HG02678 (cell line): ENCODE results near the gene ZGPAT.
"Not testable (repeated sequence)": the region's sequence is repeated elsewhere in the genome, so short reads cannot be mapped to it uniquely, and the experiment has no call there.

Experiments used
- ATAC-seq: cut with Tn5 transposase; IDR thresholded peaks from one replicate; pipeline ENCODE4 v1.9.1; 2021; ENCODE audit warnings: mild to moderate bottlenecking, moderate library complexity; ENCODE audit not compliant: unreplicated experiment

Gene ZGPAT, protein sequence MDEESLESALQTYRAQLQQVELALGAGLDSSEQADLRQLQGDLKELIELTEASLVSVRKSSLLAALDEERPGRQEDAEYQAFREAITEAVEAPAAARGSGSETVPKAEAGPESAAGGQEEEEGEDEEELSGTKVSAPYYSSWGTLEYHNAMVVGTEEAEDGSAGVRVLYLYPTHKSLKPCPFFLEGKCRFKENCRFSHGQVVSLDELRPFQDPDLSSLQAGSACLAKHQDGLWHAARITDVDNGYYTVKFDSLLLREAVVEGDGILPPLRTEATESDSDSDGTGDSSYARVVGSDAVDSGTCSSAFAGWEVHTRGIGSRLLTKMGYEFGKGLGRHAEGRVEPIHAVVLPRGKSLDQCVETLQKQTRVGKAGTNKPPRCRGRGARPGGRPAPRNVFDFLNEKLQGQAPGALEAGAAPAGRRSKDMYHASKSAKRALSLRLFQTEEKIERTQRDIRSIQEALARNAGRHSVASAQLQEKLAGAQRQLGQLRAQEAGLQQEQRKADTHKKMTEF

DNA sequence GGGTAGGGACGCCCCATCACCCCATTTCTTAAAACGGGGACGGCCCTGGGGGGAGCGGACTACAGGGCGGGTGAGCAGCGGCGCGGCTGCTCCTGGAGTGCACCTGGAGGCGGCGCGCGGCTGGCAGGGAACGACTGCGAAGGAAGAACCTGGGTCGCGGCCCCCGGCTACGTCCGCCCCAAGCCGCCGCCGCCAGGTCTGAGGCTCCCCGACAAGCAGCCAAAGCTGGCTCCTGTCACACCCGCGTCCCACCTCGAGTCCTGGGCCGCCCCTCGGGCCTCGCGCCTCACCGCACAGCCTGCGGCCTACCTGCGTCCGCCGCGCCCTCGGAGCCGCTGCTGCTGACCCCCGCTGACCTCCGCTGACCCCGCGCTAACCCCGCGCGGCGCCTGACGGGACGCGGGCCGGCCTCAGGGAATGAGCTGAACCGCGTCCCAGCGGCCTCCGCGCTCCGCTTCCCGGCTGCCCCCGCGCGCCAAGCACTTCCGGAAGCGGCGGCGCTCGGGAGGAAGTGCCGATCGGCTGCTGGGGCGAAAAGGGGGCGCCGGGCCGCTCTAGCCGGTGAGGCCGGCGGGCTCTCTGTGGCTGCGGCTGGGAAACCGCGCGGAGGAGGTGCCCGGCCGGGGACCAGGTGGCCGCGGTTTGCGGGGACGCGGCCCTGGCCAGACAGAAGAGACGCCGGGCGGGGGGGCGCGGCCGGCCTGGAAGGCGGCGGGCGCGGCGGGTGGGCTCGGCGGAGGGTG lies at the start of gene ZGPAT, which contains the start of gene ARFRP1:
TSS of gene ZGPAT (plus strand) at position 482 of the 743 bp plus-strand sequence. CDS start 542 bp downstream, outside the sequence.
TSS of gene ARFRP1 (minus strand) at position 419 of the 743 bp plus-strand sequence. CDS start 885 bp downstream, outside the sequence.
- peak; percentile 80 for ATAC-seq

DNA sequence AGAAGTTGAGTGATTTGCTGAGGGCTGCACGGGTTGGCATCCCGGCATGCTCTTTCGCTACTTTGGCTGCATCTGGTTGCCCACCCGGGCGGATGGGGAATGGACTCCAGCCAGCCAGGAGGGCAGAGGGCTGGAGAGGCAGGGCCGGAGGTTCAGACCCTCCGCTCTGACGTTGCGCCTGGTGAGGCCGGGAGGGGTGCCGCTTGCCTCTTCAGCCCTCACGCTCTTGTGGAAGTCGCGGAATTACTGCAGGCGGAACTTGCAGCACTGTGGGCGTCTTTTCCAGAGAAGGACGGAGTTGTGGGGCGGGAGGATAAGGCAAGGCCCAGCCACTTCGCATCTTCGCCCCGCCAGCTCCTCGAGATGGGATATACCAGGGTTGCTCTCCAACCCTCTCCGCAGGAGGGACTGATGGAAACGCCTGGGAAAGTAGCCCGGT lies 49.1 kb upstream of the ZGPAT start:
- ATAC-seq, result peak; percentile 8

DNA sequence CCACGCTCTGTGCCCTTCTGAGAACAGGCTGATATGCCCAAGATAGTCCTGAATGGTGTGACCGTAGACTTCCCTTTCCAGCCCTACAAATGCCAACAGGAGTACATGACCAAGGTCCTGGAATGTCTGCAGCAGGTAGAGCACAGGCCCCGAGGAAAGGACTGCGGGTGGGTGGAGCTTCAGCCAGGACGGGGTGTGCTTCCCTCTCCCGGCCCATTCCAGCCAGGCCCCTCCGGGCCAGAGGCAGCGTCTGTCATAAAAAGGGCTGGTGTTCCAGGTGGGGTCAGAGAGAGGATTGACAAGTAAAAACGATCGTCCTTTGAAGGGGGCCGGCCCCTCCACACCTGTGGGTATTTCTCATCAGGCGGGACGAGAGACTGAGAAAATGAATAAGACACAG lies 48.5 kb upstream of the ZGPAT start:
- ATAC-seq, result no peak

DNA sequence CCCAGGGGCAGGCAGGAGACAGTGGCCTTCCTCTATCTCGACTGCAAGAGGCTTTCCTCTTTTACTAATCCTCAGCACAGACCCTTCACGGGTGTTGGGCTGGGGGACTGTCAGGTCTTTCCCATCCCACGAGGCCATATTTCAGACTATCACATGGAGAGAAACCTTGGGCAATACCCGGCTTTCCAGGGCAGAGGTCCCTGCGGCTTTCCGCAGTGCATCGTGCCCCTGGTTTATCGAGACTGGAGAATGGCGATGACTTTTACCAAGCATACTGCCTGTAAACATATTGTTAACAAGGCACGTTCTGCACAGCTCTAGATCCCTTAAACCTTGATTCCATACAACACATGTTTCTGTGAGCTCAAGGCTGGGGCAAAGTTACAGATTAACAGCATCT lies 47.7 kb upstream of the ZGPAT start:
- ATAC-seq, result not testable (repeated sequence)

DNA sequence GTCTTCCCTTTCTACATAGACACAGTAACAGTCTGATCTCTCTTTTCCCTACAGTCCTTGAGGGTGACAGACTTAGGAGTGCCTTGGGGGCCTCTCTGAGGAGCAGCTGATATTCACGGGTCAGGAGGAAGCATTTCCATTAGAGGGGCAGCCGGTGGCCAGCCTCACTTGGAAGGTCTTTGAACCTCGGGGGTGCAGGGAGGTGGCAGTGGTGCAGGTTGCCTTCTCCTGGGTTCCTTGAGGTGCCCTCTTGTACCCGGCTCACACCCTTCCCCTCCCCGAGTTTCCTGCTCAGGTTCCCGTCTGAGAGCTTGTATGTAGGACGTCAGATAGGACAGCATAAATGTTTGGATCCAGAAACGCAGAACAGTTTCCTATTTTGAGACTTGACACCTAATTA lies 47.2 kb upstream of the ZGPAT start:
- ATAC-seq, result no peak

DNA sequence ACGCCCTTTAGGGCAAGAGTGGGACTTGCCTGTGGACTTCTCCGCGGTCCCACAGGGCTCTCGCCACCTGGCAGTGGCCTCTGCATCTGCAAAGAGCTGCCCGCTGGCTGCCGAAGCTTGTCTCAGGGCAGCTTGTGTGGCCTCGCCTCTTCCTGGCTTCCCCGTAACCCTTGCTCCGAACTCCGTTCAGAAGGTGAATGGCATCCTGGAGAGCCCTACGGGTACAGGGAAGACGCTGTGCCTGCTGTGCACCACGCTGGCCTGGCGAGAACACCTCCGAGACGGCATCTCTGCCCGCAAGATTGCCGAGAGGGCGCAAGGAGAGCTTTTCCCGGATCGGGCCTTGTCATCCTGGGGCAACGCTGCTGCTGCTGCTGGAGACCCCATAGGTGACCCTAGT lies 46.7 kb upstream of the ZGPAT start:
- no peak for ATAC-seq

DNA sequence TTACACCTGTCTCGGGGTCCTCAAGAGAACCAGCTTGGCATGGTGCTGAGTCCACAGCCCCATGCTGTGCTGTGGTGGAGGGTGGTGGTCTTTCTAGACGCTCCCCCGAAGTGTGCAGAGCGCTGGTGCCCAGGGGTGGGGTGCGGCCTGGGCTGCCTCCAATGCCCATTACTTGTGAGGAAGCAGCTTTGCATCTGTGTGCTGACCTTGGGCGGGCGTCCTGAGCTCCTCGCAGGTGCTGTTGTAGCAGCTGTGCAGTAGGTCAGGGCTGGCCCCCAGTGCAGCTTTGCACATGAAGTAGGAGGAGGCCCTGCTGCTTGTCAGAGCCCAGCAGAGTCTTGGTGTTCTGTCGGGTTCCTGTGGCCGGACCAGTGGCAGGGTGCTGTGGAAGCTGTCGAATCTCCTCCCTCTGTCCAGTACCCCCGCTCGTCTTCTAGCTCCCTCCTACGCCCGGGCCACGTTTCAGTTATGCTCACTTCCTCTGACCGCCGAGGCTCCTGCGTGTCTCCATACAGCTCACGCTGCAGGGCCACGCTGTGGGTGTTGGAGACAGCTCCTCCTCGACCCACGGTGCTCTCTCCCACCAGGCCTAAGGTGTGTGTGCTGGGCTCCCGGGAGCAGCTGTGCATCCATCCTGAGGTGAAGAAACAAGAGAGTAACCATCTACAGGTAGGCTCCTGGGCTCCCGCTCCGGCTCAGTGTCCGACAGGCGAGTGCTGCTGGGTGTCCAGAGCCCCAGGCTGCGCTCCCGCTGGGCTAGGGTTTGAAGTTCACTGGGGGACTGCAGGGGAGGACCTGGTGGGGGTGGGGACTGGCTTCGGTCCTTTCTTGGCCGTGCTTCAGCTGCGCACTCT lies 45.7 kb upstream of the ZGPAT start:
- no peak for ATAC-seq

DNA sequence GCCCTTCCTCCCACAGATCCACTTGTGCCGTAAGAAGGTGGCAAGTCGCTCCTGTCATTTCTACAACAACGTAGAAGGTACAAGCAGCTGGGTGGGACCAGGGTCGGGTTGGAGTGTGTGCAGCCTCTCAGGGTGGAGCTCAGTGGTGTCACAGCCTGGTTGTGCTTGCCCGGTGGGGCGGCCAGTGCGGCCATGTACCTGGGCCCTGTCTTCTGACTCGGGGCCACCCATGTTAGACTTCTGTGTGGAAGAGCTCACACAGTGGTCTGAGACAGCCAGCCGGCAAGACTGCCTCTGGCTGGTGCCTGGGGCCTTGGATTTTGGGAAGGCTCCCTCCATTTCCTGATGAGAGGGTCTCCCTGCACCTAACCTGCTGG lies 45.0 kb upstream of the ZGPAT start:
- ATAC-seq, result no peak

DNA sequence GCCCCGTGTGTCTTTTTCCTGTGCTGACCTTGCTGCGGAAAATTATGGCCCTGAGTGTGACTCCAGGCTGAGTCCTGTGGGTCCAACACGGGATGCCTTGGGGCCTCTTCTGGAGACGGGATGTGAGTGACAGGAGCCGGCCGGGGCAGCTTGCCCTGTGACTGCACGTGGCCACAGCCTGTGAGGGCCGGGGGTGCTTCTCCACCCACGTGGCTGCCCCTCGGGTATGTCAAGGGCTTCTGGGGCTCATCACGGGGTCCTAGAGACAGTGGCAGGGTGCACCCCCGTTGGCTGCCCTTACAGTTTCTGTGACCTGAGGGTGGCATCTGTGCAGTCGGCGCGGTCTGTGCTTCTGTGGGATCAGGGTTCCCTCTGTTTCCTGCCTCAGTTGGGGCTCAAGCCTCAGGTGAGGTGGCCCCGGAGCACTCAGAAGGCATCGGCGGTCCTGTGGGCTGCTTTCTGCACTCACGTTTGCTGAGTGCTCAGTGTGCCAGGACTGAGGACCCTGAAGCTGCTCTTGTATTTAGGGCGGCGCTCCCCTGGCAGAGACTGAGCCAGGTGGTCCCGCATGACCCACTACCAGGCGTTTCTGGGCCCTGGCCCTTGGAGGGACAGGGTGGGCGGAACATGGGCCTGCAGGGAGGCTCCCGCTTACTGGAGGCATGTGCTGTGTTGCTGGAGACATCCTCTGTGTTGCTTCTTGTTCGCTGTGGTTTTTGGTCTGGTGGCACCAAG lies 44.3 kb upstream of the ZGPAT start:
- ATAC-seq, result no peak

DNA sequence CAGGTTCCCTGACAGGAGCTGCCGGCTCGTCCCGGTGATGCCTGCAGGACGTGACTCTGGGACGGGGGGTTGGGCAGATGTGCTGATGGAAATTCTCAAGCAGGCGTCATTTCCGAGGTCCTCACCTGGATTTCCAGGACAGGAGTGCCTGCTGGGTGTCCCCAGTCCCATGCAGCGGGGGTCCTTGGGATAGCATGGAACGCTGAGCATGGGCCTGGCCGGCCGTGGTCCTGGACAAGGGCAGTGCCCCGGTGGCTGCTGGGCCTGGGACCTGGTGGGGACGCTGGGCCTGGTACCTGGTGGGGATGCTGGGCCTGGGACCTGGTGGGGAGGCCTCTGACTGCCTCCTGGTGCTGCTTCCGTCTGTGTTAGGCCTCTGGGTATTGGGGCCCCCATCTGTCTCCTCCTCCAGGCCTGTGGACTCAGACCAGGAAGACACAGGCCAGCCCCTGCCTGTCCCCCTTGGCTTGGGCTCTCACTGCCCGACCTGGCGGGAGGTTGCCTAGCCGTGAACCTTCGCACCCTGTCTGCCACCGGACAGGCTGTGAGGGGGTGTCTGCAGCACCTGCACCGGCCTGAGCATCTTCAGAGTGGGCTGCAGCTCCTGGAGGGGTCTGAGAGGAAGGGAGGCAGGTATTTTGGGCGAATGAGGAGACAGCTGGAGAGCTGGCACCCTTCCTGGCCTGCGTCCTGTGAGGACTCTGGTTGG lies 43.5 kb upstream of the ZGPAT start:
- ATAC-seq, result no peak

DNA sequence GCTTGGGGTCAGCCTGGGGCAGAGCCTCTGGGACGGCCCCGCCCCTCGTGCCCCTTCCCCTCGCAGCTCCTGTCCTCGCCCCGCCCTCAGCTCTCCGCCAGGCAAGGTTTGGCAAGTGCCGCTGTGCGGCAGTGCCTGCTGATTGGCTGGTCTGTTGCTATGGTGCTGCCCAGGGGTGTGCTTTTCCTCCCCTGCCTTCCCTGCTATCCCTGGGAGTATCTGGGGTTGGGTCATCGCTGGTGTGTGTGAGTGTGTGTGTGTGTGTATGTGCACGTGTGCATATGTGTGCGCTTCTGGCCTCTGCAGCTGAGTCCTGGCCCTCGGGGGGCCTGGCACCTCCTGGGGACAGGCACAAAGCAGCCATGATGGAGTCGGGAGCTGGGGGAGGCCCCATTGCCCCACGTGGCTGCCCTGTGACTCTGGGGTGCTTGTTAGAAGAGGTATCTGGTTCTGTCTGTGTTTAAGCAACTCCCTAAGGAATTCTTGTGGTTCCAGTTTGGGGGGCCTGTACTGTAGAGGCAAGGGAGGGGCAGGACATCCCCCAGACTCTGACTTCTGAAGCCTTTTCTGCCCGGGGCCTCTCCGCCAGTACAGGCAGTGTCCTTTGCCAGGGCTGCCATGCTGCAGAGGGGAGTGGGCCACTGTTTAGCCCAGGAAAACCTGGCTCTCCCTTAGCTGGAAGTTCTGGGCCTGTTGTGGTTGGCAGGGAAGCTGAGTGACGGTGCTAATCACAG lies 42.8 kb upstream of the ZGPAT start:
- ATAC-seq, result no peak

DNA sequence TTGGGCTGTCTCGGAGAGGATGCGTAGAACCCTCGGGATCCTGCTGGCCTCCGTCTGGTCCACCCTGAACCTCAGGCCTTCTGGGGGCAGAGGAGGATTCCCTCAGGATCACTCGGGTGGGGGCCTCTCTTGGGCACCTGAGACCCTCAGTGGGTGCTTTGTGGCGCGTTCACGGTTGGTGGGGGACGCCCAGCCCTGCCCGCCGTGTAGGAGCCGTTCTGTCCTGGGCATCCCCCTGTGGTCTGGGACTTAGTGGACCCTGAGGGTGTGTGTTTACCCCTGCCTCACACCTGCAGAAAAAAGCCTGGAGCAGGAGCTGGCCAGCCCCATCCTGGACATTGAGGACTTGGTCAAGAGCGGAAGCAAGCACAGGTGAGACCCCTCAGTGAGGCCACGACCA lies 42.1 kb upstream of the ZGPAT start:
- no peak for ATAC-seq

DNA sequence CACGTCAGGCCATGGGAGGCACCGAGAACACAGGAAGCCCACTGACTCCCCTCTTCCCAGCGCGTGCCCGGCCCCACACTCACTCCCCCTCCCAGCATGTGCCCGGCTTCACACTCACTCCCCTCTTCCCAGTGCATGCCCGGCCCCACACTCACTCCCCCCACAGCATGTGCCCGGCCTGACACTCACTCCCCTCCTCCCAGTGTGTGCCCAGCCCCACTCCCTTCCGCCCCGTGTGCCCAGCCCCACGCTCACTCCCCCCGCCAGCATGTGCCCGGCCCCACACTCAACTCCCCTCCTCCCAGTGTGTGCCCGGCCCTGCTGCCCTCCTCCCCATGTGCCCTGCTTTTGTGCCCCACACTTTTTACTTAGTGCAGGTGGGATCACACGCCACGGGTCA lies 40.0 kb upstream of the ZGPAT start:
- ATAC-seq, result no peak

DNA sequence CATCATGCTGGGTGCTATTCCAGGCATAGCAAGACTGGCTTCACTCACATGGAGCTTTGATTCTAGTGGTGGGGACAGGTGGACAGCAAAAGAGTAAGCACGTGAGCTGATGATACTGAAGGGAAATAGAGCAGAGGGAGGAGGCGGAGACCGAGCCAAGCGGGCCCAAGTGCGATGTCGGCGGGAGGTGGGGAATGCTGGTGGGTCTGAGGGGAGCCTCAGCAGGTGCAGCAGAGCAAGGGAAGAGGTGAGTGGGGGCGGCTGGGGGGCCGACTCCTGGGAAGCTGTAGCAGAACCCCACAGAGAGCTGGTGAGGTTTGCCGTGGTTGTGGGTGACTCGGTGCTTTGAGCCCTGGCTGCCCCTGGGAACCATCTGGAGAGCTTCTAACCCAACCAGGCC lies 39.5 kb upstream of the ZGPAT start:
- no peak for ATAC-seq

DNA sequence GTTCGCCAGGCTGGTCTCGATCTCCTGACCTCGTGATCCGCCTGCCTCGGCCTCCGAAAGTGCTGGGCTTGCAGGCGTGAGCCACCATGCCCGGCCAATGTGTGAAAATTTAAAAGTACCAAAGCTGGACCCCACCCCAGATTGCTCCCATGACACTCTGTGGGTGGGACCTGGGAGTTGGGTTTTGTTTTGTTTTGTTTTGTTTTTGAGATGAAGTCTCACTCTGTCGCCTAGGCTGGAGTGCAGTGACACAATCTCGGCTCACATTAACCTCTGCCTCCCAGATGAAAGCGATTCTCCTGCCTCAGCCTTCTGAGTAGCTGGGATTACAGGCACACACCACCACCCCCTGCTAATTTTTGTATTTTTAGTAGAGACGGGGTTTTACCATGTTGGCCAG lies 36.1 kb upstream of the ZGPAT start:
- not testable (repeated sequence) for ATAC-seq

DNA sequence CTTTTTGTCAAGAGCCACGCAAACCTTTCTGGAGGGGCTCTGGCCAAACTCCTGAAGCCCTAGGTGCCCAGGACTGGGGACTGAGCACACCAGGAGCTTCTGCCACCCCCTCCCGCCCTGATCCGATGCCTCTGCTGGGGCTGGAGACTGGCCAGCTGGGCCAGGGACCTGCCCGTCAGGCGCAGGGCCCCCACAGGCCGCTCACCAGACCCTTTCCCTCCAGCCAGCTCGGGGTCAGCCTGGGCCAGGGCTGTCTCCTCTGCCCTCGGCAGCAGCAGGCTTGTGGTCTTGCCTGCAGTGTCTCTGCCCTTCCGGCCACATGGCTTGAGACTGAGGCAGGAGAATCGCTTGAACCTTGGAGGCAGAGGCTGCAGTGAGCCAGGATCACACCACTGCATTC lies 35.2 kb upstream of the ZGPAT start:
- ATAC-seq, result no peak

DNA sequence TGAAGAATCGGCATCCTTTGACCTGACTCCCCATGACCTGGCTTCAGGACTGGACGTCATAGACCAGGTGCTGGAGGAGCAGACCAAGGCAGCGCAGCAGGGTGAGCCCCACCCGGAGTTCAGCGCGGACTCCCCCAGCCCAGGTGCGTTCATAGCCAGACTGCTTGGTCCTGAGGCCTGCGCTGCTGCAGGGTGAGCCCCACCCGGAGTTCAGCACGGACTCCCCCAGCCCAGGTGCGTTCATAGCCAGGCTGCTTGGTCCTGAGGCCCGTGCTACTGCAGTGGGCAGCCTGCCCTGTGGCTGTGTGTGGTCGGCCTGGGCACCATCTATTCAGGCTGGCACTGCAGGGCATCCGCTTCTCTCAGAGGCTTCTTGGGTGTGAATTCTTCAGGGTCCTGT lies 33.9 kb upstream of the ZGPAT start:
- ATAC-seq, result no peak

DNA sequence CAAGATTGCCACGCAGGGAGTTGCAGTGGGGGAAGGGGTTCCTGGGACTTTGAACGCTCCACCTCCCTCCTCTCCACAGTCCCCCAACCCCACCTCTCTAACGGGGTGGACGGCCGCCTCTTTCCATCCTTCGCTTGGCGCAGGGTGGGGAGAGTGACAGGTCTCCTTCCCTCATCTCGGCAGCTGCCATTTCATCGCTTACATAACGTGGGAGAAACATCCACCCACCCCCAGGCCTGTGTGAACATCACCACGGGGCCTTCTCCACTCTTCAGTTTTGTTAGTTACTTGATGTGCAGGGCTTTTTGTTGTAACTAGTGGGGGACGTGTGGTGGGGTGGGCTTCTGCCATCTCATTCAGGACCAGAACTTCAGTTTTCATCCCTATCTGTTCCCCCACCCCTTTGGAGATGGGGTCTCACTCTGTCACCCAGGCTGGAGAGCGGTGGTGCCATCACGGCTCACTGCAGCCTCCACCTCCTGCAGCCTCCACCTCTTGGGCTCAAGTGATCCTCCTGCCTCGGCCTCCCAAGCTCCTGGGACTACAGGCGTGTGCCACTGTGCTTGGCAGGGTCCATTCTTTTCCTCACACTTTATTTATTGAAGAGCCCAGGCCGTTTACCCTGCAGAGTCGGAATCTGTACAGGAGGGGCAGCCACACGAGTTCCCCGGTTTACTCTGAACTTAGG lies 32.0 kb upstream of the ZGPAT start:
- ATAC-seq, result no peak
